CD8-positive, alpha-beta memory T cell (primary cell): Measurements from ENCODE around the gene PAXX. TPM values are rescaled to one million over a fixed set of nuclear protein-coding genes. Genes with fewer than 3 reads are reported as not detected.

ENCODE experiments used
- CTCF ChIA-PET: fragments of 350-600 bp; sonication (Branson Sonifier 250); formaldehyde crosslinking; loops from one replicate; lab custom pipeline; 2021; ENCODE audit warnings: antibody characterized with exemption; lab: Charles Lee
- POLR2A ChIA-PET: fragments of 350-600 bp; sonication (Branson Sonifier 250); formaldehyde crosslinking; loops from one replicate; lab custom pipeline; 2021; ENCODE audit warnings: antibody characterized with exemption; lab: Charles Lee
- DNase-seq, 5 donors: peaks; one replicate each; pipeline versions ENCODE4 v3.0.0 to v3.0.0-alpha.2; 2020 to 2022; ENCODE audit warnings: mixed read lengths in 1 of 5
- H3K27ac ChIP-seq: one replicate; pipeline ENCODE4 v1.7.0; 2013; ENCODE audit warnings: low read depth, mild to moderate bottlenecking, low read length, moderate library complexity
- H3K27me3 ChIP-seq: 2 replicates; pipeline ENCODE4 v1.7.0; 2013; ENCODE audit warnings: low read length, mild to moderate bottlenecking; ENCODE audit not compliant: insufficient read depth, poor library complexity, severe bottlenecking
- H3K36me3 ChIP-seq: 2 replicates; pipeline ENCODE4 v1.7.0; 2013; ENCODE audit warnings: mild to moderate bottlenecking, low read length, moderate library complexity; ENCODE audit not compliant: insufficient read depth
- H3K4me1 ChIP-seq: 2 replicates; pipeline ENCODE4 v1.7.0; 2013; ENCODE audit warnings: mild to moderate bottlenecking, low read length, moderate library complexity; ENCODE audit not compliant: insufficient read depth
- H3K4me3 ChIP-seq: 2 replicates; pipeline ENCODE4 v1.7.0; 2013; ENCODE audit warnings: mild to moderate bottlenecking, low read length
- H3K9me3 ChIP-seq: 2 replicates; pipeline ENCODE4 v1.7.0; 2013; ENCODE audit warnings: mild to moderate bottlenecking, low read length
- H3K27ac Mint-ChIP-seq, 8 donors: one replicate each; pipeline ENCODE4 v1.8.0; 2020 to 2021; ENCODE audit warnings: mixed read lengths in 8 of 8, mild to moderate bottlenecking in 6 of 8, inconsistent platforms in 3 of 8, moderate library complexity in 3 of 8
- H3K27me3 Mint-ChIP-seq, 2 donors: one replicate each; pipeline ENCODE4 v1.8.0; 2020 to 2021; ENCODE audit warnings: mixed read lengths in 2 of 2, mild to moderate bottlenecking in 1 of 2, moderate library complexity in 1 of 2
- H3K36me3 Mint-ChIP-seq, 3 donors: one replicate each; pipeline ENCODE4 v1.8.0; 2020 to 2021; ENCODE audit warnings: mixed read lengths in 3 of 3, inconsistent platforms in 1 of 3, mild to moderate bottlenecking in 1 of 3
- H3K4me1 Mint-ChIP-seq, 3 donors: one replicate each; pipeline ENCODE4 v1.8.0; 2020 to 2021; ENCODE audit warnings: mixed read lengths in 3 of 3, inconsistent platforms in 1 of 3, mild to moderate bottlenecking in 1 of 3
- H3K4me3 Mint-ChIP-seq, 7 donors: one replicate each; pipeline ENCODE4 v1.8.0; 2020 to 2021; ENCODE audit warnings: mixed read lengths in 7 of 7, mild to moderate bottlenecking in 6 of 7, moderate library complexity in 4 of 7, inconsistent platforms in 2 of 7
- H3K9me3 Mint-ChIP-seq, 5 donors: one replicate each; pipeline ENCODE4 v1.8.0; 2020 to 2022; ENCODE audit warnings: mixed read lengths in 5 of 5, mild to moderate bottlenecking in 3 of 5, moderate library complexity in 2 of 5, inconsistent platforms in 1 of 5
- polyA plus RNA-seq: library from polyadenylated mRNA; unstranded; fragments of 300-500 nt; fragmentation: Illumina TruSeq; gene quantifications from one replicate; pipeline ENCODE4 v1.2.3, GENCODE V29; 2021
- total RNA-seq, 2 experiments: library from RNA; stranded (reverse); gene quantifications; one replicate each; pipeline ENCODE4 v1.2.3, GENCODE V29; 2021

The PAXX gene
- total RNA-seq (10 to 100 TPM; 78.4 to 82.2 TPM), polyA plus RNA-seq (156 TPM)

DNA sequence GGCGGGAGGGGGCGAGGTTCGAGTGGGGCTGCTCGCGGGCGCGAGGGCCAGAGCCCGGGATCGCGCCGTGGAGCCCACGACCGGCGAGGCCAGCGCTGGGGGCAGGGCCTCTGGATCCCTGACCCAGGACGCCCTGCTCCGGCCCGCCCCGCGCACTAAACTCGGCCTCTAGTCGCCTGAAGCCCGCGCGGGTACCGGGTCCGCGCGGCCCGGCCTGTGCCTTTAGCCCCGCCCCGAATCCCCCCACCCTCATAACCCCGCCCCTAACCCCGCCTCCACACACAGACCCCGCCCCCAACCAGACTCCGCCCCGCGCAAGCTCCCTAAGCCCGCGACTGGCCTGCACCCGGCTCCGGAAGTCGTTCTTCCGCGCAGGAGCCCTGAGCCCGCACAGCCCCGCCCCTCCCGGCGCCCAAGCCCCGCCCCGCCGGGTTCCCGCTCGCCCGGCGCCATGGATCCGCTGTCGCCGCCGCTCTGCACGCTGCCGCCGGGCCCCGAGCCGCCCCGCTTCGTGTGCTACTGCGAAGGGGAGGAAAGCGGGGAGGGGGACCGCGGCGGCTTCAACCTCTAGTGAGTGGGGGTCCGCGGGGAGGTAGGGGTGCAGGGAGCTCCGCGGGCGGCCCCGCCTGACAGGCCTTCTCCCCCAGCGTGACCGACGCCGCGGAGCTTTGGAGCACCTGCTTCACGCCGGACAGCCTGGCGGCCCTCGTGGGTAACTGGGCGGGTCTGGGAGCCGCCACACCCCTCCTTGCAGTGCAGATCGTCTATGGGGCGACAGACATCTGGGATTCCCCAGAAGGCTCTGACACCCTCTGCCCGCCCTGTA lies at the start of gene PAXX:
PAXX (plus strand) TSS at position 430 of the 826 bp plus-strand sequence; CDS start at position 452, 22 bp downstream.
- Mint-ChIP-seq H3K9me3 (no peaks in the 10 kb centered on the region), H3K4me3 (peak within 1 kb of the TSS; percentile 84 to 95 (median 87)), H3K36me3 (peaks cover 0 to 17% (median 0%) of the 10 kb centered on the region in 3 donors), H3K4me1 (peaks cover 19 to 50% (median 22%) of the 10 kb centered on the region in 3 donors), H3K27me3 (peaks cover 2 to 3% of the 10 kb centered on the region in 2 donors), H3K27ac (peak within 1 kb of the TSS; percentile 92 to 98 (median 96))
- ChIA-PET CTCF (interaction anchor here (0.8 to 6.7 kb wide), 12 partner anchors 10 to 245 kb away, joined by 3 to 72 read pairs (median 8); partner anchors contain the start of genes ABCA2, C8G, FBXW5 and FUT7), POLR2A (interaction anchor here (0.6 to 2.6 kb wide), 13 partner anchors 9 to 95 kb away, joined by 3 to 15 read pairs (median 5); partner anchors contain the start of genes C8G, FBXW5, FUT7 and MAN1B1)
- no peaks in the 10 kb centered on the region for H3K9me3 ChIP-seq
- peak within 1 kb of the TSS; percentile 65 for H3K4me3 ChIP-seq
- peak within 1 kb of the TSS; percentile 83 for H3K27ac ChIP-seq
- H3K4me1 ChIP-seq: peaks cover 28% of the 10 kb centered on the region
- no peaks in the 10 kb centered on the region for H3K36me3 ChIP-seq
- no peaks in the 10 kb centered on the region for H3K27me3 ChIP-seq
- DNase-seq: peak; percentile 91 to 95 (median 92)

- Mint-ChIP-seq H3K27me3 (no peaks in the 10 kb centered on the region), H3K4me1 (peaks cover 4 to 28% (median 5%) of the 10 kb centered on the region in 3 donors), H3K27ac (peak overlapping the region in 4 of 8 donors; percentile 21 to 42 (median 26)), H3K9me3 (no peaks in the 10 kb centered on the region), H3K4me3 (peak overlapping the region in 5 of 7 donors; percentile 44 to 85 (median 69)), H3K36me3 (peaks cover 5 to 43% (median 6%) of the 10 kb centered on the region in 3 donors)
- Histone ChIP-seq H3K27me3 (no peaks in the 10 kb centered on the region), H3K4me3 (no peak overlapping the region), H3K4me1 (peaks cover 11% of the 10 kb centered on the region), H3K9me3 (no peaks in the 10 kb centered on the region), H3K27ac (no peak overlapping the region), H3K36me3 (peaks cover 15% of the 10 kb centered on the region)
- ChIA-PET POLR2A (no interaction called here), CTCF (interaction anchor here (0.8 to 8.7 kb wide), 3 partner anchors 92 to 100 kb away, joined by 3 to 159 read pairs (median 4); partner anchors contain the start of genes AJM1 and FUT7)
- DNase-seq: peak in 1 of 5 donors; percentile 48
These were observed 49.4 kb upstream of the PAXX start for GRCh38 chr9:136942881-136943230.

- Histone ChIP-seq H3K36me3 (peaks cover 15% of the 10 kb centered on the region), H3K4me1 (peaks cover 11% of the 10 kb centered on the region), H3K4me3 (peak overlapping the region; percentile 51), H3K27me3 (no peaks in the 10 kb centered on the region), H3K9me3 (no peaks in the 10 kb centered on the region), H3K27ac (peak overlapping the region; percentile 65)
- Mint-ChIP-seq H3K27ac (peak overlapping the region in 6 of 8 donors; percentile 14 to 81 (median 71)), H3K4me1 (peaks cover 4 to 34% (median 9%) of the 10 kb centered on the region in 3 donors), H3K27me3 (no peaks in the 10 kb centered on the region), H3K36me3 (peaks cover 5 to 43% (median 6%) of the 10 kb centered on the region in 3 donors), H3K9me3 (no peaks in the 10 kb centered on the region), H3K4me3 (peak overlapping the region; percentile 77 to 89 (median 84))
- CTCF ChIA-PET: interaction anchor here (0.8 to 8.7 kb wide), 11 partner anchors 17 to 156 kb away, joined by 3 to 159 read pairs (median 3); partner anchors contain the start of genes AJM1, CLIC3, FUT7 and PAXX
- POLR2A ChIA-PET: interaction anchor here (0.6 to 1.9 kb wide), 10 partner anchors 22 to 647 kb away, joined by 3 to 7 read pairs (median 3); partner anchors contain the start of genes PAXX and ZMYND19
- peak in 2 of 5 donors; percentile 18 to 30 for DNase-seq
These were observed 48.7 kb upstream of the PAXX start for GRCh38 chr9:136943291-136944211.

- ChIA-PET CTCF (interaction anchor here (0.8 to 8.7 kb wide), 11 partner anchors 16 to 157 kb away, joined by 3 to 159 read pairs (median 4); partner anchors contain the start of genes AJM1, CLIC3, FUT7 and PAXX), POLR2A (interaction anchor here (0.6 to 1.9 kb wide), 11 partner anchors 23 to 646 kb away, joined by 3 to 7 read pairs (median 3); partner anchors contain the start of genes PAXX, TRAF2 and ZMYND19)
- no peaks in the 10 kb centered on the region for H3K9me3 ChIP-seq
- H3K4me1 ChIP-seq: peaks cover 11% of the 10 kb centered on the region
- peaks cover 3 to 40% (median 3%) of the 10 kb centered on the region in 3 donors for H3K36me3 Mint-ChIP-seq
- H3K27me3 Mint-ChIP-seq: no peaks in the 10 kb centered on the region
- no peaks in the 10 kb centered on the region for H3K9me3 Mint-ChIP-seq
- H3K4me3 Mint-ChIP-seq: peak overlapping the region; percentile 77 to 89 (median 84)
- peak in 1 of 5 donors; percentile 25 for DNase-seq
- peaks cover 4 to 31% (median 9%) of the 10 kb centered on the region in 3 donors for H3K4me1 Mint-ChIP-seq
- peak overlapping the region in 1 of 8 donors; percentile 76 for H3K27ac Mint-ChIP-seq
- no peaks in the 10 kb centered on the region for H3K27me3 ChIP-seq
- peaks cover 15% of the 10 kb centered on the region for H3K36me3 ChIP-seq
- H3K27ac ChIP-seq: peak overlapping the region; percentile 65
- peak overlapping the region; percentile 51 for H3K4me3 ChIP-seq
These were observed 48.1 kb upstream of the PAXX start for GRCh38 chr9:136944212-136944518.

DNA sequence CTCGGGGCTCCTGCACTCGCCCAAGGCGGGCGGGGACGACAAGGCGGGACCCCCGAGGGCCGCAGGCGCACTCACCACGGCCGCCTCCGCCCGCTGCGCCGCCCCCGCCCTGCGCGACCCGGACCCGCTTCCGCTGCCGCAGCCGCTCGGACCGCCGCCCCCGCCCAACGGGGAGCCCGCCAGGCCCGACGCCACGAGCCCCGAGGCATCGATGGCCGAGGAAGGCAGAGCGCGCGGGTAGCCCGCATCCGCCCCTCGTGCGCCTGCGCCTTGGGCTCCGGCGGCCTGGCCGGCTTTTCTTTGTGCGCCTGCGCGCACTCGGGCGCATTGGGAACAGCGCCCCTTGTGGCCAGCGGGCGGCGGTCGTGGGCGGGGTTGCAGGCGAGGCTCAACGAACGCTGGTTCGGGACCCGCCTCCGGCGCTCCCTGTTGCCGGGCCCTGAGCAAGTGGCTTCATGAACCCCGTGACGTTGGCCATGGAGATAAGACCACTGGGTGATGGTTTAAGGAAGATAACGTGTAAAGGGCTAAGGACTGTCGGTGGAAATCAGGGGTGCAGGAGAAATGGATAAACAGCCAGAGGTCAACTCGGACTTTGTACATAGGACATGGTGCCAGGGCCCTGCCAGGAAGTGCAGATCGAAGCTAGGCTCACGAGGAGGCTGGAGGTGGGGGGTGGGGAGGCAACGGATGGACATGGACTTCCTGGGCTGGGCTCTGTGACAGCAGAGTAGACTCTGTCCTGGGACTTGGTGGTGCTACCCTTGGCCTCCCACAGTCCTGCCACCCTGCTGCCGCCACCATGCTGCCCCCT lies 47.5 kb upstream of the PAXX start, which contains the start of the genes C8G and FBXW5:
C8G (plus strand) TSS at position 725 of the 814 bp plus-strand sequence; CDS start at position 803, 78 bp downstream.
FBXW5 (minus strand) TSS at position 220 of the 814 bp plus-strand sequence. CDS start 655 bp downstream, outside the sequence.
- peaks cover 11% of the 10 kb centered on the region for H3K4me1 ChIP-seq
- peak within 1 kb of the TSS; percentile 51 for H3K4me3 ChIP-seq
- H3K9me3 Mint-ChIP-seq: no peaks in the 10 kb centered on the region
- CTCF ChIA-PET: interaction anchor here (0.9 to 8.7 kb wide), 15 partner anchors 14 to 157 kb away, joined by 3 to 159 read pairs (median 4); partner anchors contain the start of genes CLIC3, FUT7, PAXX and PTGDS
- H3K27ac ChIP-seq: peak within 1 kb of the TSS; percentile 65
- peaks cover 15% of the 10 kb centered on the region for H3K36me3 ChIP-seq
- H3K9me3 ChIP-seq: no peaks in the 10 kb centered on the region
- H3K27ac Mint-ChIP-seq: peak within 1 kb of the TSS in 7 of 8 donors; percentile 26 to 96 (median 77)
- H3K4me1 Mint-ChIP-seq: peaks cover 4 to 32% (median 9%) of the 10 kb centered on the region in 3 donors
- POLR2A ChIA-PET: interaction anchor here (0.6 to 1.9 kb wide), 9 partner anchors 42 to 646 kb away, joined by 3 to 7 read pairs (median 3); partner anchors contain the start of genes PAXX, TRAF2 and ZMYND19
- peak; percentile 92 to 96 (median 94) for DNase-seq
- peak within 1 kb of the TSS; percentile 77 to 89 (median 84) for H3K4me3 Mint-ChIP-seq
- no peaks in the 10 kb centered on the region for H3K27me3 Mint-ChIP-seq
- H3K36me3 Mint-ChIP-seq: peaks cover 0 to 35% (median 0%) of the 10 kb centered on the region in 3 donors
- H3K27me3 ChIP-seq: no peaks in the 10 kb centered on the region

DNA sequence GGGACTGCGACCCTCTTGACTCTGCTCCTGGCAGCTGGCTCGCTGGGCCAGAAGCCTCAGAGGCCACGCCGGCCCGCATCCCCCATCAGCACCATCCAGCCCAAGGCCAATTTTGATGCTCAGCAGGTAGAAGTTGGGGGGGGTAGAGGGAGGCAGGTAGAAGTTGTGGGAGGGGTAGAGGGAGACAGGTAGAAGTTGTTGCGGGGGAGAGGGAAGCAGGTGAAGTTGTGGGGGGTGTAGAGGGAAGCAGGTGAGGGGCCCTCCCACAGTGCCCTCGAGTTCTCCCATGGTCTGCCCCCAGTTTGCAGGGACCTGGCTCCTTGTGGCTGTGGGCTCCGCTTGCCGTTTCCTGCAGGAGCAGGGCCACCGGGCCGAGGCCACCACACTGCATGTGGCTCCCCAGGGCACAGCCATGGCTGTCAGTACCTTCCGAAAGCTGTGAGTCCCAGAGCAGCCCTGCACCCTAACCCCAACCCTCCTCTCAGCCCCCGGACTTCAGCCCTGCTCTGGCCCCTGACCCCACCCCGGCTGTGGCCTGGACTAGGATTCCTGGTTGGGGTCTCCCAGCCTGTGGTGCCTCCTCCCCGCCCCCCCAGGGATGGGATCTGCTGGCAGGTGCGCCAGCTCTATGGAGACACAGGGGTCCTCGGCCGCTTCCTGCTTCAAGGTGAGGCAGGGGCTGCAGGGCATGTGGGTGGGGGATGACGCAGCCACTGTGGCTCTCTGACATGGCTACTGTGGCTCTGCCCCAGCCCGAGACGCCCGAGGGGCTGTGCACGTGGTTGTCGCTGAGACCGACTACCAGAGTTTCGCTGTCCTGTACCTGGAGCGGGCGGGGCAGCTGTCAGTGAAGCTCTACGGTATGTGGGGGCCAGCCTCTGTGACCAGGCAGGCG lies 46.6 kb upstream of the PAXX start:
- DNase-seq: no peak
- peak overlapping the region in 2 of 8 donors; percentile 43 to 79 for H3K27ac Mint-ChIP-seq
- Histone ChIP-seq H3K36me3 (peaks cover 15% of the 10 kb centered on the region), H3K27me3 (no peaks in the 10 kb centered on the region), H3K27ac (peak overlapping the region; percentile 17), H3K4me3 (peak overlapping the region; percentile 11), H3K9me3 (no peaks in the 10 kb centered on the region), H3K4me1 (peaks cover 15% of the 10 kb centered on the region)
- H3K4me1 Mint-ChIP-seq: peaks cover 4 to 39% (median 11%) of the 10 kb centered on the region in 3 donors
- H3K4me3 Mint-ChIP-seq: peak overlapping the region in 4 of 7 donors; percentile 56 to 80 (median 65)
- H3K9me3 Mint-ChIP-seq: no peaks in the 10 kb centered on the region
- no peaks in the 10 kb centered on the region for H3K27me3 Mint-ChIP-seq
- H3K36me3 Mint-ChIP-seq: peaks cover 0 to 28% (median 0%) of the 10 kb centered on the region in 3 donors
- ChIA-PET POLR2A (interaction anchor here (1.5 to 1.9 kb wide), 3 partner anchors 50 to 145 kb away, joined by 3 to 7 read pairs (median 4); no protein-coding TSS in a partner anchor), CTCF (interaction anchor here (1.0 to 8.7 kb wide), 12 partner anchors 13 to 95 kb away, joined by 3 to 159 read pairs (median 4); partner anchors contain the start of genes CLIC3, FUT7, PAXX and PTGDS)
